MM.1S (cell line): ENCODE measurements around the gene LSR.

ENCODE experiments used
- EZH2 ChIP-seq: fragments of 300-600 bp; sonication (generic); optimal IDR thresholded peaks from 2 replicates; pipeline ENCODE3; 2017; ENCODE audit warnings: low read depth, mild to moderate bottlenecking, antibody characterized with exemption, low read length, mixed read lengths
- EZH2phosphoT487 ChIP-seq: fragments of 300-600 bp; sonication (generic); IDR thresholded peaks from 2 replicates; pipeline ENCODE4 v1.6.1; 2018; ENCODE audit warnings: antibody characterized with exemption, low read length
- TF ChIP-seq, protein P1 (sequence below): fragments of 300-600 bp; sonication (generic); IDR thresholded peaks from 2 replicates; pipeline ENCODE4 v1.5.1; 2016; ENCODE audit warnings: antibody characterized with exemption, low read length, mixed read lengths

DNA sequence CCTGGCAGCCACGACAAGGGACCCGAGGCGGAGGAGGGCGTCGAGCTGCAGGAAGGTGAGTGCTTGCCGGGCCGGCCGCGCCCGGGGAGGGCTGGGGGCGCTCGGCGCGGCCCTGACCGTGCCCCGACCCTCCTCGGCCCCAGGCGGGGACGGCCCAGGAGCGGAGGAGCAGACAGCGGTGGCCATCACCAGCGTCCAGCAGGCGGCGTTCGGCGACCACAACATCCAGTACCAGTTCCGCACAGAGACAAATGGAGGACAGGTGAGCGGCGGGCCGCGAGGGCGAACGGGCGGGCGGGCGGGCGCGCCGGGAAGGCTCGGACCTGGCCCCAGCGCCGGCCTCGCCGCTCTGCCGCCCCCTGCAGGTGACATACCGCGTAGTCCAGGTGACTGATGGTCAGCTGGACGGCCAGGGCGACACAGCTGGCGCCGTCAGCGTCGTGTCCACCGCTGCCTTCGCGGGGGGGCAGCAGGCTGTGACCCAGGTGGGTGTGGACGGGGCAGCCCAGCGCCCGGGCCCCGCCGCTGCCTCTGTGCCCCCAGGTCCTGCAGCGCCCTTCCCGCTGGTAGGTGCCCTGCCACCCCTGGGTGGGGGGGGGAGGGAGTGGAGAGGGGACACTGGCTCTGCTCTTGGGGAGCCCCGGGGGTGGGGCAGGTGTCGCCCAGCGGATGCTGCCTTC lies 20.8 kb downstream of the LSR start:
- TF ChIP-seq, protein P1, sequence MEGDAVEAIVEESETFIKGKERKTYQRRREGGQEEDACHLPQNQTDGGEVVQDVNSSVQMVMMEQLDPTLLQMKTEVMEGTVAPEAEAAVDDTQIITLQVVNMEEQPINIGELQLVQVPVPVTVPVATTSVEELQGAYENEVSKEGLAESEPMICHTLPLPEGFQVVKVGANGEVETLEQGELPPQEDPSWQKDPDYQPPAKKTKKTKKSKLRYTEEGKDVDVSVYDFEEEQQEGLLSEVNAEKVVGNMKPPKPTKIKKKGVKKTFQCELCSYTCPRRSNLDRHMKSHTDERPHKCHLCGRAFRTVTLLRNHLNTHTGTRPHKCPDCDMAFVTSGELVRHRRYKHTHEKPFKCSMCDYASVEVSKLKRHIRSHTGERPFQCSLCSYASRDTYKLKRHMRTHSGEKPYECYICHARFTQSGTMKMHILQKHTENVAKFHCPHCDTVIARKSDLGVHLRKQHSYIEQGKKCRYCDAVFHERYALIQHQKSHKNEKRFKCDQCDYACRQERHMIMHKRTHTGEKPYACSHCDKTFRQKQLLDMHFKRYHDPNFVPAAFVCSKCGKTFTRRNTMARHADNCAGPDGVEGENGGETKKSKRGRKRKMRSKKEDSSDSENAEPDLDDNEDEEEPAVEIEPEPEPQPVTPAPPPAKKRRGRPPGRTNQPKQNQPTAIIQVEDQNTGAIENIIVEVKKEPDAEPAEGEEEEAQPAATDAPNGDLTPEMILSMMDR: peak; percentile 50
- no peak for TF ChIP-seq EZH2phosphoT487
- no peak for TF ChIP-seq EZH2
